Myometrial cell (primary cell): ENCODE measurements around the gene RHOC. TPM values are rescaled to one million over a fixed set of nuclear protein-coding genes. Genes with fewer than 3 reads are reported as not detected.

ENCODE experiments used
- total RNA-seq: library from RNA; depleted of rRNA; stranded (reverse); fragments of >200 nt; gene quantifications from 2 replicates; pipeline ENCODE4 v1.2.3, GENCODE V29; 2015

RHOC gene
- 922 and 1,053 TPM in 2 replicates for total RNA-seq

GRCh38 chr1:112706505-112707220 lies at the start of gene RHOC:
Gene RHOC (minus strand): TSS chr1:112707127. CDS start chr1:112703799, 3,328 bp downstream.

DNA sequence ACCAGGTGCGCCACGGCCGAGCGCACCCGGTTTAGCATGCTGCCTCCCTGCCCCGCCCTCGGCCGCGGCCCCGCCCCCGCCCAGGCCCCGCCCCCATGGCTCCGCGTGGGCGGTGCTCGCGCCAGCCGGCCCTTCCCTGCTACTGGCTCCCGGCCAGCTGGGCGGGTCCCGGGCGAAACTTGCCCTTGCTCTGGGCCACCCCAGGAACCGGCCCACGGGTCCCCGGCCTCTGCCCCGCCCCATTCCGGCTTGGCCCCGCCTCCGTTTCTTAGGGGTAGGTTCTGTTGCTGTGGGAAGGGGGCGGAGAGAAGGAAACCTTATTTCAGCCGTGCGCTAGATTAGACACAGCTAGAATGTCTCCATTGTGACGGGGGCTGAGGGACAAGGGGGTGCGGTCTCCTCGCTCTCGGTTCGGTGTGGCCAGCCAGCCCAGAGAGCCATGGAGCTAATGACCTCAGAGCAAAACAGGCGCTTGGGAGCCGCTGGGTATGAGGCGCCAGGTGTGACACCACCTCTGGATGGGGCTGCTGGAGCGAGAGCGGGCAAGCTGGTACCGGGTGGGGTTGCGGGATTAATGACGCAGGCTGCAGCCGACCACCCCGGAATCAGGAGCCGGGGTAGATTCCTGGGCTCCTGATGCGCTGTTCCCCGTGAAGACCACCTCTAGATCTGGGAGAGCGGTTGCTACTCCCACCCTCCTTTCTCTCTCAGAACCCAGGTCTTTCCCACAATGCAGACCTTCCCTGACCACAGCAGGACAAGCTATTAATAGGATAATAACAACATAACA lies 8.5 kb upstream of the RHOC start, which contains the start of gene PPM1J:
PPM1J (minus strand) TSS at position 69 of the 790 bp plus-strand sequence; CDS start at position 38, 31 bp downstream.

DNA sequence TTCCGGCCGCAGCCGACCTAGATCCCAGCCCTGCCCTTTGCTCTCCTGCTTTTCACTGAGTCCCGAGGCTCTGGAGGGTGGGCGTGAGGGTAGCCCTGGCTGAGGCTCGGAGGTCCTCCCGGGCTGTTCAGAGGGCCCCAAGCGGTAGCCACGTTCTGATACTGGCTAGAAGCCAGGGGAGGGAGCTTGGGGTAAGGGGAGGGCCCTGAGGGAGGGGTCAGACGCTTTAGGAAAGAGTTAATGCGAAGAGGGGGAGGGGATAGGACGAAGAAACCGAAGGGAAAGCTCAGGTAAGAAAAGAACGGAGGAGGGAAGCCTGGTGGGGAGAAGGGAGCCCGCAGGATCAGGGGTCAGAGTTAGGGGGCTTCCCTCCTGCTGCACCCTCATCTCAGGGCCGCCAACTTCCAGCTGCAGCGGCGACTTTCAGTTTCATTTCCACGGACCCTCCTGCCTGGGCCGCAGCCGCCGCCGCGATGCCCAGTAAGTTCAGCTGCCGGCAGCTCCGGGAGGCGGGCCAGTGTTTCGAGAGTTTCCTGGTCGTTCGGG lies 32.4 kb downstream of the RHOC start, which contains the start of gene MOV10:
MOV10 (plus strand) TSS at position 220 of the 546 bp plus-strand sequence; CDS start at position 474, 254 bp downstream.

Other genes with a start within 250 kb of the RHOC start
- 5.7 and 6.3 TPM in 2 replicates for gene WNT2B, start 198.2 kb downstream of the RHOC start, total RNA-seq
- gene ST7L, start 88.0 kb downstream of the RHOC start, total RNA-seq: 8.4 and 16.5 TPM in 2 replicates
- 271 and 279 TPM in 2 replicates for gene CAPZA1, start 87.3 kb downstream of the RHOC start, total RNA-seq
- gene MOV10, start 32.5 kb downstream of the RHOC start, total RNA-seq: 32.0 and 47.1 TPM in 2 replicates
- 0.86 and 6.9 TPM in 2 replicates for gene PPM1J, start 8.2 kb upstream of the RHOC start, total RNA-seq
- 95.7 and 105 TPM in 2 replicates for gene SLC16A1, start 249.1 kb upstream of the RHOC start, total RNA-seq